NOMO-1 treated with dmso at 0.1 percent for 144 hours (cell line): ENCODE measurements around the gene ERVV-1.
"Not testable (repeated sequence)": the region's sequence is repeated elsewhere in the genome, so short reads cannot be mapped to it uniquely, and the experiment has no call there.

Experiments
- DNase-seq: peaks from one replicate; lab custom pipeline; 2025; ENCODE audit not compliant: unreplicated experiment; lab: John Stamatoyannopoulos, UW

ERVV-1 gene, protein sequence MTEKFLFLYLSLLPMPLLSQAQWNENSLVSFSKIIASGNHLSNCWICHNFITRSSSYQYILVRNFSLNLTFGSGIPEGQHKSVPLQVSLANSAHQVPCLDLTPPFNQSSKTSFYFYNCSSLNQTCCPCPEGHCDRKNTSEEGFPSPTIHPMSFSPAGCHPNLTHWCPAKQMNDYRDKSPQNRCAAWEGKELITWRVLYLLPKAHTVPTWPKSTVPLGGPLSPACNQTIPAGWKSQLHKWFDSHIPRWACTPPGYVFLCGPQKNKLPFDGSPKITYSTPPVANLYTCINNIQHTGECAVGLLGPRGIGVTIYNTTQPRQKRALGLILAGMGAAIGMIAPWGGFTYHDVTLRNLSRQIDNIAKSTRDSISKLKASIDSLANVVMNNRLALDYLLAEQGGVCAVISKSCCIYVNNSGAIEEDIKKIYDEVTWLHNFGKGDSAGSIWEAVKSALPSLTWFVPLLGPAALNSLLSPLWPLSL

DNA sequence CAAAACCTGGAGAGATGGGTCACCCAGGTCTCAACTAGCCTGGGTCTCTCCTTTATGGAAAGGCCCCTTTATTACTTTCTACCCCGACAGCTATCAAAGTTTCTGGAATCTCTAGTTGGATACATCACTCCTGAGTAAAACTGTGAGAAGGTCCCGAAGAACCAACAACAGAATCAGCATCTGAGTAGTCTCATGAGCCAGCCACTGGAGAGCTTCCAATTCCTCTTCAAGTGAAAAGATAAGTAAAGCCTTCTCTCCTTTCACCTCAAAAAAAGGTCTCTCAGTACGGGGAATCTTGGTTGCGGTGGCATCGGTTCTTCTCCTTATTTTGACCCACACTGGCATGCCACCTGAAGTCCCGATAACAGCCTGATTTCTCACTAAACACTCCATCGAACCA is at the start of gene ERVV-1:
Gene ERVV-1, plus strand, starts transcription at position 301 of the 400 bp plus-strand sequence. CDS start 170 bp downstream, outside the sequence.
- DNase-seq: no peak

DNA sequence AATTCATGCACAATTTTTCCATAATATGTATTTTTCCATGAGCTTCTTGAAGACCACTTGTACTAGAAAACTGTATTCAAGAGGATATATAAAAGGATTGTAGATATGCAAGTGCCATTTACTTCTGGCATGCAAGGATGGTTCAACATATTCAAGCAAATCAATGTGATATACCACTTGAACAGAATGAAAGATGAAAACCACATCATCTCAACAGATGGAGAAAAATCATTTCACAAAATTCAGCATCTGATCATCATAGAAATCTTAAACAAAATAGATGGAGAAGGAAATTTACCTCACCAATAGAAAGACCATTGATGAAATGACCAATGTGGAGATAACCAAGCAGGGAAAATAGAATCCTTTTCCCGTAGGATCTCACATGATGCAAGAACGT is 45.9 kb upstream of the ERVV-1 start:
- DNase-seq: no peak

DNA sequence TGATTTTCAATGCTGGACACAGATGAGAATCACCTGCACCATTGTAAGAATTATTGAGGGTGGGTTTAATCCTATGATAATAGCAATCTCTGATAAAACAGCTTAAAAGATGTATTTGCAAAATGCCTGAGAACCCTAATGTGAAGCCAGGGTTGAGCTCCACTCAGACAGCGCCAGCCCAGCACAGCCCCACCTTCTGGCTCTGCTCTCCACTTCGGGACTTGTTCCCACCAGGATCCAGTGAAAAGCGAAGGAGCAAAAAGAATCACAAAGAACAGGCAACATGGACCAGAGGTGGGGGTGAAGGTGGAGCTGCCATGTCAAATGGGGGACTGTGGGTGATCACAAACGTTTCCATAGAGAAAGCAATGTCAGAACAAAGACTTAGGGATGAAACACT is 32.4 kb upstream of the ERVV-1 start:
- no peak for DNase-seq

DNA sequence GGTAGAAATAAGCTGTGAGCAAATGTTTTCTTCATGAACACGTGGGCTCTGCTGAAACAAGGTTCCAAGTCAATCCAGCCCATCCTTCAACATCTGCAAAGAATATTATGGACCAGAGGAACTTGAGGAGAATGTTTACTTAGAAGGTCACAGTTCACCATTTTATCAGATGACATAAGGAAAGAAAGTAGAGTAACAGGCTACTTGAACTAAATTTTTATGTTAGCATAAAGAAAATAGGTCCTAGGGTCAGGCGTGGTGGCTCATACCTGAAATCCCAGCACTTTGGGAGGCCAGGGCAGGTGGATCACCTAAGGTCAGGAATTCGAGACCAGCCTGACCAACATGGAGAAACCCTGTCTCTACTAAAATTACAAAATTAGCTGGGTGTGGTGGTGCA is 30.6 kb upstream of the ERVV-1 start:
- DNase-seq: not testable (repeated sequence)

DNA sequence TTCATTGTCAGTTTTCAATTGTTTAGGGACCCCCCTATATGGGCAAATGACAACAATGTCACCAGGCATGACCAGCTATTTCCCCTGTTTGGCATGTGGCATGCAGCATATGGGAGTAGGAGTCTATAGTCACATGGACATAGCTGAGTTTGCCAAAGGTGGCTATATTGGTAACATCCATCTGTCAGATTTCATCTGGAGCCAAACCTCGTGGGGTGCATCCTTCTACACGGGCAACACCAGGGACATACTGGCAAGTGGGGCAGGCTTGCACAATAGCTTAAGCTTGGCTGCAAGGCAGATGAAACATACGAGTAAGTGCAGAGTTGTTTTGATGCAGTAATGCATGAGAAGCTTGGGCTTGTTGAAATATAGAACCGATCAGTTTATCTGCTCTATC is 26.5 kb upstream of the ERVV-1 start:
- DNase-seq: no peak

DNA sequence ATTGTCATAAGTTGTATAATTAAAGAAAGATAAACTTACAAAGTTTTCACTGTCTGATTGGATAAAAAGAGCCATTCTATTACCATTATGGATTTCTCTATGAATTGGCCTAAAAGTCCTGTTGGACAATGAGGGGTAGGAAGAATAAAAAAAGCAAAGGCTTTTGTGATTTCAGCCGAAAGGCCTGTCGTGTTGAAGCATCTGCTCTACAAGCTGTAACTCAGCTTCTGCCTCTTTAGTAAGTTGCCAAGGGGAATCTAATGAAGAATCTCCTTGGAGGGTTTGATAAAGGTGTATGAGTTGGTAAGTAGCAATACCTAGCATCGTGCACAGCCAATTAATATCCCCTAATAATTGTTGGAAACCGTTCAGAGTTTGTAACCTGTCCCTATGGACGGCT is 25.2 kb upstream of the ERVV-1 start:
- DNase-seq: no peak

DNA sequence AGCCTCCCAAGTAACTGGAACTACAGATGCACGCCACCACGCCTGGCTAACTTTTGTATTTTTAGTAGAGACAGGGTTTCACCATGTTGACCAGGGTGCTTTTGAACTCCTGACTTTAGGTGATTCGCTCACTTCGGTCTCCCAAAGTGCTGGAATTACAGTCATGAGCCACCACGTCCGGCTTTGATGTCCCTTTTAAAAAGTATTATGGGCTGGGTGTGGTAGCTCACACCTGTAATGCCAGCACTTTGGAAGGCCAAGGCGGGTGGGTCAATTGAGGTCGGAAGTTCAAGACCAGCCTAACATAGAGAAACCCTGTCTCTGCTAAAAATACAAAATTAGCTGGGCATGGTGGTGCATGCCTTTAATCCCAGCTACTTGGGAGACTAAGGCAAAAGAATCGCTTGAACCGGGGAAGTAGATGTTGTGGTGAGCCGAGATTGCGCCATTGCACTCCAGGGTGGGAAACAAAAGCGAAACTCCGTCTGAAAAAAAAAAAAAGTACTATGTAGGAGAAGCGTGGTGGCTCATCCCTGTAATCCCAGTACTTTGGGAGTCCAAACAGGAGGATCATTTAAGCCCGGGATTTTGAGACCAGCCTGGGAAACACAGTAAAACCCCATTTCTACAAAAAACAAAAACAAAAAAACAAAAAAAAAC is 22.8 kb upstream of the ERVV-1 start:
- DNase-seq: no peak

DNA sequence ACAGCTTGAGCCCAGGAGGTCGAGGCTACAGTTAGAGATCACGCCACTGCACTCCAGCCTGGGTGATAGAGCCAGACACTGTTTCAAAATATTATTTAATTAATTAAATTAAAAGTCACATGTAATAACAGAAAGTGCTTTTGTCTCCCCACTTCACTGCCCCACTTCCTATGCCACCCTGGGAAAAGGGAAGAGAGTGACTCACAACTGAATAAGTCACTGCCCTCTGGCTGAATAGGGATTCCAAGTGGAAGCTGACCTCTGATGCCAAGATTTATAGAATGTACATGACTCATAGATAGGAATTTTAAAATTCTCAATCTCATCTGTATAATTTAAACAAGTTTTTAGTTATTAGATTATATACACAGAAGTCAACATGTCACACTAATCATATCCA is 22.2 kb upstream of the ERVV-1 start:
- no peak for DNase-seq

DNA sequence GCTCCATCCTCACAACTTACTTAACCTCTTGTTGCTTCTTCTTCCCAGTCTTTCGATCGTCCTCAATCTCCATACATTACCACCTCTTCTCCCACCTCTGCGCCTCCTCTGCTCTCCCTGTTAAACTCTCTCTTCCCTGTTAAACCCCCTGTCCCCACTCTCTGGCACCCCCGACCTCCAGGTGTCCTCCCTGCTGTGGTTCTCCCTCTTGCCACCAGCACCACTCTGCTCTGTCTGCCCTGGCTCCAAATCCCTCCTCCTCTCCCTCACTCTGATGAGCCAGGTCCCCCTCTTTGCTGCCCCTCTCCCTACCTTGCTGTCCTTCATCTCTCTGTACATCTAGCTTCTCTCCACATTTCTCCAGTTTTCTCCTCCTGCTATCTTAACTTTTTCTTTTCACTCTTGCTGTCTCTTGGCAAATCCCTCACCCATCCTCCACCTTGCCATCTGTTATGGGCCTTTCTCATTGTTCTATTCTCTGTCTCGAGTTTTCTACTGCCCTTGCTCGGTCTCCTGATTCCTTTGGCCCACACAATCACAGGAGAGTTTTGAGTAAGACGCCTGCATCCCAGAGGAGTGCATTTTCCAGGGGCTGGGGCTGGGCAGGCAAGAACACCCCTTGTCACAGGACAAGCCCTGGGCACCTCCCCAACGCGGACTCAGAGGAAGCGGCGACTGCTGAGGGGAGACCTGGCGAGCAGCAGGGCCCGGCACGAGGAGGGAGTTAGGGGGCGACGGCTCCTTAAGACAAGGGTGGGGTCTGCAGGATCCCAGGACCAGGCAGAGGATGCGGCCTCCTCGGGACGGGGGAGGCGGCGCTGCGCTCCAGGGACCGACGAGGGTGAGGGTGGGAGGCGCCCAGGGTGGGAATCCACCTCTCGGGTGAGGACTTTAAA is 21.4 kb upstream of the ERVV-1 start:
- DNase-seq: no peak

DNA sequence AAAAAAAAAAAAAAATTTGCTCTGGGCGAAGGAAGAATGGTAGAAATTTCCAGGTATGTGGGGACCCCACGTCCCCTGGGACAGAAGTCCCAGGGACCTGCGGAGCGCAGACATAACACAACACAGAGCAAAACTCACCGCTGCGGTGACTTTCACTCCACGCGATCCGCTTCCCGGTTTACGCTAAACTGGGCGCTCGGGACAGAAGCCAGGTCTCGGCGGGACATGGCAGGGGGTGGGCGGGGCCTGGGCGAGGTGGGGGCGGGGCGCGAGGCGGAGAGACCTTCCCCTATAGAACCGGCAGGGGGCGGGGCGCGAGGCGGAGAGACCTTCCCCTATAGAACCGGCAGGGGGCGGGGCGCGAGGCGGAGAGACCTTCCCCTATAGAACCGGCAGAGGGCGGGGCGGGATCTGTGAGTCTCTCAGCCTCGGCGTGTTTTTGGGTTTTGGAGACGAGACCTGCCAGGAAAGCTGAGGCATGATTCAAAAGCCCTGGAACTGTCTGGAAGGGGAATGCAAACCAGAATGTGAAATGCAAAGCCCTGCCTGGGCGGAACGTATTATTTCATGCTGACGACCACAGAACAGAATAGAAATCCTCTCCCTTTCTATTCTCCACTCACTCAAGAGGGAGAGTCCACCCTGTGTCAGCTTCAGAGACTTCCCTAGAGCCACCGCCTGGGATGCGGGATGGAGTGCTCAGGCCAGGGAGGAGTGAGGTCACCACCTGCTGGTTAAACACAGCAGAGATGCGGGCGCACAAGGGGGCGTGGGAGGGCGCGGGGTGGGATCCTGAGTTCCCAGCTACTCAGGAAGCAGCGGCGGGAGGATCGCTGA is 20.2 kb upstream of the ERVV-1 start:
- DNase-seq: no peak

DNA sequence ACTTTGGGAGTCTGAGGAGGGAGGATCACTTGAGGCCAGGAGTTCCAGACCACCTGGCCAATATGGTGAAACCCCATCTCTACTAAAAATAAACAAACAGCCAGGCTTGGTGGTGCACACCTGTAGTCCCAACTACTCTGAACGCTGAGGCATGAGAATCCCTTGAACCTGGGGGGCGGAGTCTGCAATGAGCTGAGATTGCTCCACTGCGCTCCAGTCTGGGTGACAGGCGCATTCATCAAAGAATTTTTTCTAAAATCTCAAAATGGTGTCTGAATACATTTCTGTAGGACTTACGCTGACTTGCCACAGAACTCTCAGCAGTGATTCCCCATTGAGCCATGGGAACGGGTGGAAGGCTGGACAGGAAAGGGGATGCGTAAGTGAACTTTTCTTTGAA is 18.0 kb upstream of the ERVV-1 start:
- no peak for DNase-seq

DNA sequence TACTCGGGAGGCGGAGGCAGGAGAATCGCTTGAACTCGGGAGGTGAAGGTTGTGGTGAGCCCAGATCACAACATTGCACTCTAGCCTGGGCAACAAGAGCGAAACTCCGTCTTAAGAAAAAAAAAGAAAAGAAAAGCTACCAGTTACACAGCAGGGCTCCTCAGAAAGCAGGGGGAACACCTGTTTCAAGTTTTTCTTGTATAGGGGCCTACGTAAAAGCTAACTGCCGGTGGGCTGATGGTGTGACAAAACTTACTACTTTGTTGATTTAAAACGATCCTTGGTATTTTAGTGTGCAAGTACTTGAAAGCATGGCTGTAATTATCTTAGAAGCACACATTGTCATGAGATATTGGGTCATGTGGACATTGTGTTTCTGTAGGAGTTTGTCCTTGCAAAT is 15.7 kb upstream of the ERVV-1 start:
- no peak for DNase-seq

DNA sequence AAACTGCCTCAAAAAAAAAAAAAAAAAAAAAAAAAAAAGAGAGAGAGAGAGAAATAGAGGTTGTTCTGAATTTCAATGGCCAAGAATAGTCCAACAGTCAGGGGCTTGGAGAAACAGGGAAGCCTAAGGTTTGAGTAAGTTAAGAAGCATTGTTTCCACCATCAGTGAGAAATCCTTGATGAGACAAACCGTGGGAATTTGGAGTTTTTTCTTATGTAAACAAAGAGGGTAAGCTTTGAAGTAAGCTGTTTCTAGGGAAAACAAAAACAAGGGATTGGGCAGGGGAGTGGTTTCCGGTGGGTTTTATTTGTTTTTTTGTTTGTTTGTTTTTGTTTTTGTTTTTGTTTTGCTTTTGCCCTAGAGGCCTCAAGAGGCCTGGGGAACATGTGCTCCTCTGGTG is 11.2 kb upstream of the ERVV-1 start:
- no peak for DNase-seq

DNA sequence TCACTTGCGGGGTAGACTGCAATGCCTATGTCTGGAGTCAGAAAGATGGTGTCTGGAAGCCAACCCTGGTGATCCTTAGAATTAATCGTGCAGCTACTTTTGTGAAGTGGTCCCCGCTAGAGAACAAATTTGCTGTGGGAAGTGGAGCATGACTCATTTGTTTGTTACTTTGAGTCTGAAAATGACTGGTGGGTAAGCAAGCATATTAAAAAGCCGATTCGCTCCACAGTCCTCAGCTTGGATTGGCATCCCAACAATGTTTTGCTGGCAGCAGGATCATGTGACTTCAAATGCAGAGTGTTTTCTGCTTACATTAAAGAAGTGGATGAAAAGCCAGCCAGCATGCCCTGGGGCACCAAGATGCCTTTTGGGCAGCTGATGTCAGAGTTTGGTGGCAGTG is 9.5 kb upstream of the ERVV-1 start:
- no peak for DNase-seq

DNA sequence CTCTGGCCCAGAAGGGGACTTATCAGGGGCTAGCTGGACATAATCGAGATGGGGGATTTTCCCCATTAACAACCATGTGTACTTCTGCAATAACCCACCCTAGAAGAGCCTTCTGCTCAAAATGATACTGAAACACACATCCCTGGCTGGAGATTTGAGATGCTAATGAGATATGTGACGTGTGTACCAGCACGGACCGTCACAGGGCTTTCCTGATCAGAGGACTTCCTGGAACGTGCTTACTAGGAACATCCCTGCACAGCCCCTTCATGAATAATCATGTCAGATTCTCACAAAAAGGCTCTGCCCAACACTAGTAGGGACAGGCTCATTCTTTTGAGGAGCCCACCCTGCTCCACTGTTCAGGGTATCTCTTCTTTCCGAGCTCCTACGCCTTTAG is 6.5 kb upstream of the ERVV-1 start:
- no peak for DNase-seq

DNA sequence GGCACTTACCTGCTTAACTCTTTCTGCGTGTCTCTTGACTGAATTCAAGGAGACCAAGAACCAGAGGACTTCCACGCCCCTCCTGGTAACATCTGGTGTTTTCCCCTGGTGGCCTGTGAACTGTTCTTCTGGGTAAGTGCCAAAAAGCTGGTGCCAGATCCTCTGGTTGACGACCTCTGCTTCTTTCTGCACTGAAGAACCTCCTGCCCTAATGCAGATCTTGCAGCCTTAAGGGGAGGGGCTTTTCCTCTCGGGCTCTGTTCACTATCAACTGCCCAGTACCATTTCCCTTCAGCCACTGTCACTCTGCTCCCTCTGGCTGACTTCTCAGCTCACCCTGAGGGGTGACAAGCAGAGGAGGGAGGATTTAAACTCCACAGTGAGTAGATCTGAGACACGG is 6.1 kb upstream of the ERVV-1 start:
- no peak for DNase-seq

DNA sequence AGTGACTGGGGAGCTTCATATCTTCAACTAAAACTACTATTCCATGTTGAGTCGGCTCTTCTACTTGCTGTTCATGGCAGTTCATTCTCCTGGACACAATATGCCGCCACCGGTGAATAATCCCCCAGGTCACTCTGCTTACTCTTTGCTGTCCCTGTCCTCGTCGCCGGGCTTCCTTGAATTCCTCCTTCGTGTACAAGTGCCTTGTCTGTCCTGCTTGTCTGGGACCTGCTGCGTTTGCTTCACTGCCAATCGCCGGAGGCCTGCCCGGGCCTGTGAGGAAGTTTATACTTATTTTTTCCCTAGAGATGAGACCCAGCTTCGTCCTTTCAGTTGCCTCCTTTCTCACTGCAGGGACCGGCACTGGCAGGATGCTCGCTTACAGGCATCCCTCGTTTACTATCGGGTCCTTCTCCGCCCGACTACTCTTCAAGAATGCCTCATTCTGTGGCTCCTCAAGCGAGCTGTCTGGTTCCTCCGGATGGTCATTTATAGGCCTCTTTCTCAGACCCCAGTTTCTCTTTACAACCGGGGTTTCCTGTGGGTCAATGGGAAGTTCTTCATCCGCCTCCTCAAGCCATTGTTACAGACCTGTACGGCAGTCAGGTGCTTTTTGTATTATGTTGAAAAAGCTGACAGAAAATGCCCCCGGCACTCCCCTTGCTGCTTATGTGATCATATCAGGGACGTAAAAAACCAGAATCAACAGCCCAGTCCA is 5.5 kb upstream of the ERVV-1 start:
- no peak for DNase-seq

DNA sequence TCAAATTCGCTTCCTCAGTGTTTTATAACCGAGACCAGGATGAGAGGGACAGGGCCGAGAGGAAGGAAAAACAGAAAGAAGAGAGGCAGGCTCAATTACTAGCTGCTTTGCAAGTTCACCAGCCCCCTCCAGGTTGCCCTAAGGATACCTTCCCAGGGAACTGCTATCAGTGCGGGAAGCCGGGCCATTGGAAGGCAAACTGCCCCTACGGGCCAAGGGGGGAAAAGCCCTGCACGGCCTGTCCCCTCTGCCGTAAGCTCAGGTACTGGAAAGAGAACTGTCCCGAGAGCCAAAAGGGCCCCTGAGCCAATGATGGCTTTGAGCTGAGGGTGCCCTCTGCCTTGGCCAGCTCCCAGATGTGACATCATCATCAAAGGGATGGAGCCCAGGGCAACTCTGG is 3.2 kb upstream of the ERVV-1 start:
- DNase-seq: no peak

DNA sequence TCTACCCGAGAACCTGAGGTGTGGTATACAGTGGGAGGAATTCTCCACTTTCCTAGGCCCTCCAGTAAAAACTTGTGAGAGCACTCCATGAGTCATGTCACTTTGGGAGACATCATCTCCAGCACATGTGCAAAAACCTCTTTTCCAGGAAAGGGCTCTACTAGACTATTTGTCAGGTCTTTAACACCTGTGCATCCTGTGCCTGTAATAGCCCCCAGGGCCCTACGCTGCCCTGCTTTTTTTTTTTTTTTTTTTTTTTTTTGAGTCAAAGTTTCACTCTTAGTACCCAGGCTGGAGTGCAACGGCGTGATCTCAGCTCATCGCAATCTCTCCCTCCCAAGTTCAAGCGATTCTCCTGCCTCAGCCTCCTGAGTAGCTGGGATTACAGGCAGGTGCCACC is 1.7 kb upstream of the ERVV-1 start:
- no peak for DNase-seq

DNA sequence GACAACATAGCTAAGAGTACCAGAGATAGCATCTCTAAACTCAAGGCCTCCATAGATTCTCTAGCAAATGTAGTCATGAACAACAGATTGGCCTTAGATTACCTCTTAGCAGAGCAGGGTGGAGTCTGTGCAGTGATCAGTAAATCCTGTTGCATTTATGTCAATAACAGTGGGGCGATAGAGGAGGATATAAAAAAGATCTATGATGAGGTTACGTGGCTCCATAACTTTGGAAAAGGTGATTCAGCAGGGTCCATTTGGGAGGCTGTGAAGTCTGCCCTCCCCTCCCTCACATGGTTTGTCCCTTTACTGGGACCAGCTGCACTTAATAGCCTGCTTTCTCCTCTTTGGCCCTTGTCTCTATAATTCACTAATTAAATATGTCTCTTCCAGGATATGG is 1.4 kb downstream of the ERVV-1 start:
- DNase-seq: no peak
